HEK293 (cell line): Measurements from ENCODE around the gene GABRB2.

Source experiments
- CTCF ChIA-PET: fragments of 350-600 bp; formaldehyde crosslinking; extraction: SDS; loops from one replicate; lab custom pipeline; 2021; ENCODE audit warnings: antibody characterized with exemption; lab: Yijun Ruan, JAX
- POLR2A ChIA-PET: fragments of 300-600 bp; formaldehyde crosslinking; extraction: SDS; loops from one replicate; lab custom pipeline; 2020; ENCODE audit warnings: antibody characterized with exemption, inconsistent platforms; lab: Yijun Ruan, JAX
- H3K27ac ChIP-seq: fragments of 200-500 bp; sonication (Bioruptor generic); 2 replicates; pipeline ENCODE4 v1.5.1; 2014; ENCODE audit warnings: low read depth, low read length, control low read depth, inconsistent platforms; ENCODE audit errors: extremely low read depth
- H3K36me3 ChIP-seq, 2 experiments: fragments of 200-500 bp in 1 of 2; sonication (Bioruptor generic) in 1 of 2; 1 replicate in 1 of 2; 2 replicates in 1 of 2; pipeline ENCODE4 v1.5.1; 2014 to 2017; ENCODE audit warnings: inconsistent platforms in 2 of 2, low read length in 2 of 2; ENCODE audit not compliant: control insufficient read depth in 2 of 2, insufficient read depth in 1 of 2
- H3K4me1 ChIP-seq: fragments of 200-500 bp; sonication (Bioruptor generic); 2 replicates; pipeline ENCODE4 v1.5.1; 2014; ENCODE audit warnings: mild to moderate bottlenecking, low read length, inconsistent platforms; ENCODE audit not compliant: control insufficient read depth, insufficient read depth
- H3K4me3 ChIP-seq: 2 replicates; pipeline ENCODE4 v1.5.1; 2011; ENCODE audit warnings: low read depth, mild to moderate bottlenecking, control low read depth, low read length, moderate library complexity
- H3K9me3 ChIP-seq: fragments of 200-500 bp; sonication (Bioruptor generic); 2 replicates; pipeline ENCODE4 v1.5.1; 2014; ENCODE audit warnings: low read depth, low read length, inconsistent platforms; ENCODE audit not compliant: control insufficient read depth, insufficient read depth
- ATF2 ChIP-seq: fragments of 450-650 bp; formaldehyde crosslinking; IDR thresholded peaks from 2 replicates; pipeline ENCODE4 v1.5.1; 2016; ENCODE audit warnings: missing biosample characterization, missing genetic modification characterization, low read depth
- GLIS1 ChIP-seq: fragments of 450-650 bp; formaldehyde crosslinking; IDR thresholded peaks from 2 replicates; pipeline ENCODE4 v1.5.1; 2016; ENCODE audit warnings: missing biosample characterization, missing genetic modification characterization
- SETDB1 ChIP-seq: IDR thresholded peaks from one replicate; pipeline ENCODE4 v1.6.1; 2017; ENCODE audit warnings: mild to moderate bottlenecking, low read length, moderate library complexity, mixed read lengths; ENCODE audit not compliant: insufficient read length
- TRIM28 ChIP-seq: IDR thresholded peaks from 2 replicates; pipeline ENCODE4 v1.6.1; 2011; ENCODE audit warnings: low read length, control low read depth, borderline replicate concordance
- ZBTB17 ChIP-seq: fragments of 450-650 bp; formaldehyde crosslinking; IDR thresholded peaks from 2 replicates; pipeline ENCODE4 v1.5.1; 2016; ENCODE audit warnings: missing biosample characterization, missing genetic modification characterization
- ZNF148 ChIP-seq: fragments of 450-650 bp; formaldehyde crosslinking; IDR thresholded peaks from 2 replicates; pipeline ENCODE4 v1.5.0; 2017; ENCODE audit warnings: missing biosample characterization, missing genetic modification characterization, borderline replicate concordance
- ZNF211 ChIP-seq: fragments of 450-650 bp; formaldehyde crosslinking; IDR thresholded peaks from 2 replicates; pipeline ENCODE4 v1.5.1; 2016; ENCODE audit warnings: low read depth, missing biosample characterization, missing genetic modification characterization
- ZNF239 ChIP-seq: fragments of 450-650 bp; formaldehyde crosslinking; IDR thresholded peaks from 2 replicates; pipeline ENCODE4 v1.5.1; 2016; ENCODE audit warnings: missing biosample characterization, missing genetic modification characterization
- ZNF302 ChIP-seq: fragments of 450-650 bp; formaldehyde crosslinking; IDR thresholded peaks from 2 replicates; pipeline ENCODE4 v1.5.1; 2016; ENCODE audit warnings: missing biosample characterization, missing genetic modification characterization, low read depth
- ZNF341 ChIP-seq: fragments of 450-650 bp; formaldehyde crosslinking; IDR thresholded peaks from 2 replicates; pipeline ENCODE4; 2016; ENCODE audit warnings: low read depth, missing biosample characterization, missing genetic modification characterization
- ZNF426 ChIP-seq: fragments of 450-650 bp; formaldehyde crosslinking; IDR thresholded peaks from 2 replicates; pipeline ENCODE4 v1.5.1; 2017; ENCODE audit warnings: missing biosample characterization, missing genetic modification characterization, mild to moderate bottlenecking, inconsistent platforms, moderate library complexity
- ZNF513 ChIP-seq: fragments of 450-650 bp; IDR thresholded peaks from 2 replicates; pipeline ENCODE4 v1.5.1; 2018; ENCODE audit warnings: missing biosample characterization, missing genetic modification characterization
- ZNF514 ChIP-seq: fragments of 450-650 bp; formaldehyde crosslinking; IDR thresholded peaks from 2 replicates; pipeline ENCODE4 v1.5.1; 2016; ENCODE audit warnings: missing biosample characterization, missing genetic modification characterization
- ZNF521 ChIP-seq: fragments of 450-650 bp; formaldehyde crosslinking; IDR thresholded peaks from 2 replicates; pipeline ENCODE4 v1.5.1; 2017; ENCODE audit warnings: missing biosample characterization, mild to moderate bottlenecking, missing genetic modification characterization
- ZNF571 ChIP-seq: fragments of 450-650 bp; formaldehyde crosslinking; IDR thresholded peaks from 2 replicates; pipeline ENCODE4 v1.5.0; 2017; ENCODE audit warnings: missing biosample characterization, missing genetic modification characterization
- ZNF610 ChIP-seq: fragments of 450-650 bp; formaldehyde crosslinking; IDR thresholded peaks from 2 replicates; pipeline ENCODE4 v1.5.1; 2016; ENCODE audit warnings: missing biosample characterization, missing genetic modification characterization, borderline replicate concordance
- ZNF624 ChIP-seq: fragments of 450-650 bp; formaldehyde crosslinking; IDR thresholded peaks from 2 replicates; pipeline ENCODE4 v1.5.1; 2017; ENCODE audit warnings: missing biosample characterization, missing genetic modification characterization
- ZNF76 ChIP-seq: fragments of 450-650 bp; formaldehyde crosslinking; IDR thresholded peaks from 2 replicates; pipeline ENCODE4; 2016; ENCODE audit warnings: low read depth, missing biosample characterization, missing genetic modification characterization, borderline replicate concordance
- ZNF792 ChIP-seq: fragments of 450-650 bp; formaldehyde crosslinking; IDR thresholded peaks from 2 replicates; pipeline ENCODE4 v1.5.1; 2016; ENCODE audit warnings: missing biosample characterization, missing genetic modification characterization
- ZNF837 ChIP-seq: fragments of 450-650 bp; formaldehyde crosslinking; IDR thresholded peaks from 2 replicates; pipeline ENCODE4 v1.5.1; 2016; ENCODE audit warnings: missing biosample characterization, missing genetic modification characterization
- TF ChIP-seq, protein P1 (sequence below): fragments of 450-650 bp; formaldehyde crosslinking; IDR thresholded peaks from 2 replicates; pipeline ENCODE4 v1.5.1; 2016; ENCODE audit warnings: missing biosample characterization, missing genetic modification characterization
- TF ChIP-seq, protein P2 (sequence below): fragments of 450-650 bp; formaldehyde crosslinking; IDR thresholded peaks from 2 replicates; pipeline ENCODE4 v1.5.1; 2016; ENCODE audit warnings: missing biosample characterization, missing genetic modification characterization

The GABRB2 gene

DNA sequence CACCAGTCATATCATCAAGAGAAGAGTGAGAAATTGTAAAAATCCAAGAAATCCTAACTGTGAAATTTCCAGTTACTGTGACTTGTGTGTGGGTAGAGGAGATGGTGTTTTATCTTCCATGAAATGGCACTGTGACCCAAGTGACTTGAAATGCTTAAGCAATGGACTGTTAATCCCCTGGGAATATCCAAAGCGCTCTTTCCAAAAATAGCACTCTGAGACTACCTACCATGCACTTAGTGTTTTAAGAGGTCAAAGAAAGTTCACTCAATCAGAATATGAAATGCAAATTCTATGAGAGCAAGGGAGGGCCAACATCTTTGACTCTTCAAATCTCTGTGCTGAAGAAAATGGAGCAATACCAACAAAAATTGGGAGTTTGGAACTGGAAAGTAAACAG lies 244.0 kb downstream of the GABRB2 start:
- no peak for TF ChIP-seq ZNF571 (tag by site-specific recombination)
- TF ChIP-seq ZNF521 (tag by site-specific recombination): no peak
- no peak for TF ChIP-seq ZNF148 (tag by site-specific recombination)
- TF ChIP-seq ZNF624 (tag by site-specific recombination): no peak
- no peak for TF ChIP-seq ZNF610 (tag by site-specific recombination)
- TF ChIP-seq ZNF837 (tag by site-specific recombination): no peak
- TF ChIP-seq ZNF211 (tag by site-specific recombination): no peak
- TF ChIP-seq ZNF239: no peak
- TF ChIP-seq ZNF302: no peak
- TF ChIP-seq GLIS1 (tag by site-specific recombination): no peak
- no peak for TF ChIP-seq ZBTB17 (tag by site-specific recombination)
- TF ChIP-seq, protein P1, sequence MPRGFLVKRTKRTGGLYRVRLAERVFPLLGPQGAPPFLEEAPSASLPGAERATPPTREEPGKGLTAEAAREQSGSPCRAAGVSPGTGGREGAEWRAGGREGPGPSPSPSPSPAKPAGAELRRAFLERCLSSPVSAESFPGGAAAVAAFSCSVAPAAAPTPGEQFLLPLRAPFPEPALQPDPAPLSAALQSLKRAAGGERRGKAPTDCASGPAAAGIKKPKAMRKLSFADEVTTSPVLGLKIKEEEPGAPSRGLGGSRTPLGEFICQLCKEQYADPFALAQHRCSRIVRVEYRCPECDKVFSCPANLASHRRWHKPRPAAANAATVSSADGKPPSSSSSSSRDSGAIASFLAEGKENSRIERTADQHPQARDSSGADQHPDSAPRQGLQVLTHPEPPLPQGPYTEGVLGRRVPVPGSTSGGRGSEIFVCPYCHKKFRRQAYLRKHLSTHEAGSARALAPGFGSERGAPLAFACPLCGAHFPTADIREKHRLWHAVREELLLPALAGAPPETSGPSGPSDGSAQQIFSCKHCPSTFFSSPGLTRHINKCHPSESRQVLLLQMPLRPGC (tag by site-specific recombination): no peak
- no peak for TF ChIP-seq ZNF426 (tag by site-specific recombination)
- no peak for TF ChIP-seq ZNF341 (tag by site-specific recombination)
- TF ChIP-seq ZNF513 (tag by site-specific recombination): no peak
- TF ChIP-seq SETDB1: no peak
- TF ChIP-seq TRIM28: no peak
- TF ChIP-seq, protein P2, sequence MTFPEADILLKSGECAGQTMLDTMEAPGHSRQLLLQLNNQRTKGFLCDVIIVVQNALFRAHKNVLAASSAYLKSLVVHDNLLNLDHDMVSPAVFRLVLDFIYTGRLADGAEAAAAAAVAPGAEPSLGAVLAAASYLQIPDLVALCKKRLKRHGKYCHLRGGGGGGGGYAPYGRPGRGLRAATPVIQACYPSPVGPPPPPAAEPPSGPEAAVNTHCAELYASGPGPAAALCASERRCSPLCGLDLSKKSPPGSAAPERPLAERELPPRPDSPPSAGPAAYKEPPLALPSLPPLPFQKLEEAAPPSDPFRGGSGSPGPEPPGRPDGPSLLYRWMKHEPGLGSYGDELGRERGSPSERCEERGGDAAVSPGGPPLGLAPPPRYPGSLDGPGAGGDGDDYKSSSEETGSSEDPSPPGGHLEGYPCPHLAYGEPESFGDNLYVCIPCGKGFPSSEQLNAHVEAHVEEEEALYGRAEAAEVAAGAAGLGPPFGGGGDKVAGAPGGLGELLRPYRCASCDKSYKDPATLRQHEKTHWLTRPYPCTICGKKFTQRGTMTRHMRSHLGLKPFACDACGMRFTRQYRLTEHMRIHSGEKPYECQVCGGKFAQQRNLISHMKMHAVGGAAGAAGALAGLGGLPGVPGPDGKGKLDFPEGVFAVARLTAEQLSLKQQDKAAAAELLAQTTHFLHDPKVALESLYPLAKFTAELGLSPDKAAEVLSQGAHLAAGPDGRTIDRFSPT (tag by site-specific recombination): no peak
- Histone ChIP-seq H3K9me3 (no peaks in the 10 kb centered on the region), H3K4me3 (no peak overlapping the region), H3K27ac (no peak overlapping the region), H3K4me1 (no peaks in the 10 kb centered on the region), H3K36me3 (no peaks in the 10 kb centered on the region)
- CTCF ChIA-PET: no interaction called here
- POLR2A ChIA-PET: no interaction called here

- Histone ChIP-seq H3K4me3 (no peak overlapping the region), H3K4me1 (no peaks in the 10 kb centered on the region), H3K27ac (no peak overlapping the region), H3K9me3 (no peaks in the 10 kb centered on the region), H3K36me3 (no peaks in the 10 kb centered on the region)
- POLR2A ChIA-PET: no interaction called here
- CTCF ChIA-PET: no interaction called here
- TF ChIP-seq ZNF76 (tag by site-specific recombination): no peak
- TF ChIP-seq ZNF792 (tag by site-specific recombination): no peak
- no peak for TF ChIP-seq ATF2 (tag by site-specific recombination)
- no peak for TF ChIP-seq ZNF514
These were observed 244.9 kb downstream of the GABRB2 start for GRCh38 chr5:161301586-161301985.
